ENCODE data around the gene ADD1.

The ADD1 gene

DNA sequence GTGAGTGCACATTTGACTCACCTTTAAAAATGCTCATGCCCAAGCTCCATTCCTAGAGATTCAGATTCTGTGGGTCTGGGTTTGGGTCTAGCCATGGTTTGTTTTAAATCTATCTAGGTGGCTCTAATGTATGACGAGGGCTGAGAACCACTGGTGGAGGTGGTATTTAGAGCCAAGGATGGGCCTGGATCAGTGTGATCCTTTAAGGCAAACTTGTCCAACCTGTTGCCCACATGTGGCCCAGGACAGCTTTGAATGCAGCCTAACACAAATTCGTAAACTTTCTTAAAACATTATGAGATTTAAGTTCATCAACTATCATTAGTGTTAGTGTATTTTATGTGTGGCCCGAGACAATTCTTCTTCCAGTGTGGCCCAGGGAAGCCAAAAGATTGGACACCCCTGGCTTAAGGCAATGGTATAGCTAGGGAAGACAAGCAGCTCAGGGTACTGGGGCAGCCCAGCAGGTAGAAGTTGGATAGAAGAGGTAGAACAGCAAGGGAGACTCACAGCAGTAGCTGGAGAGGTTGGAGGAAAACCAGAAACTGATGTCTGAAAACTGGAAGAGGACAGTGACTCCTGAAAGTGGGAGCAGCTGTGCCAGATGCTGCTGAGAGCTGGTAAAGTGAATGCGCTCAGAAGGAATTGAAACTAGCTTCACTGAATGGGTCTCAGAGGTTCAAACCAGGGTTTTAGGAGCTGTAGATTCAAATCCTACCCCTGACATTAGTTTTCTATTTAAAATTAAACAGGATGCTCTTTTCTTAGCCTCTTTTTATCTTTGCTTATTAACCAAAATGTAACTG lies 18.2 kb downstream of the ADD1 start:
- no peak for FAIRE-seq

DNA sequence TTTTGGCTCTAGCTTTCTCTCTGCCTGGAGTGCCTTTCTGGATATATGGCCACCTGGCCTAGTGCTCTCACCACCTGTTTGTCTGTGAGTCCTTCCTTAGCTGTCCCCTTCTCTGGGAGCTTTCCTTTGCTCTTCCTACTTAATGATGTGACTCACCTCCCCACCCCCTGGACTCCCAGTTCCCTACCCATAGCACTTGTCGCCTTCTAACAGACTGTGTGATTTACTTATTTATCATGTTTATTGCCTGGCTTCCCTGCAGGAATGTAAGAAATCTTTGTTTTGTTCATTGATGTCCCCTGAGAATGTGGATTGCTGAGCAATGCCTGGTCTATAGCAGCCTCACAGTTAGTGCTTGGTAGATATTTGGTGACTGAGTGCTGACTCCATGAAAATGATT lies 18.9 kb downstream of the ADD1 start:
- no peak for FAIRE-seq

DNA sequence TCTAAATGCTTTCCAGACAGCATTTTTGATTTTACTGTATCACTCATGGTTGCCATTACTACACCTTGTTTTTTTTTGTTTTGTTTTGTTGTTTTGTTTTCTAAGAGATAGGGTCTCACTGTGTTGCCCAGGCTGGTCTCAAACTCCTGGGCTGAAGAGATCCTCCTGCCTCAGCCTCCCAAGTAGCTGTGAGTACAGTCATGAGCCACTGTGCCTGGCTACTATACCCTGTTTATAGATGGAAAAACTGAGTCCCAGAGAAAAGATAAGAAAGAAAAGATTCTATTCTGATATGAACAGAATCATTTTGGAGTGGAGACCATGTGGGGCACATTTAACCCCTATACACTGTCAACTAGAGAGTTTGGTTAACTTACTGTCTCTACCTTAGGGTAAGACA lies 20.0 kb downstream of the ADD1 start:
- FAIRE-seq = no peak

DNA sequence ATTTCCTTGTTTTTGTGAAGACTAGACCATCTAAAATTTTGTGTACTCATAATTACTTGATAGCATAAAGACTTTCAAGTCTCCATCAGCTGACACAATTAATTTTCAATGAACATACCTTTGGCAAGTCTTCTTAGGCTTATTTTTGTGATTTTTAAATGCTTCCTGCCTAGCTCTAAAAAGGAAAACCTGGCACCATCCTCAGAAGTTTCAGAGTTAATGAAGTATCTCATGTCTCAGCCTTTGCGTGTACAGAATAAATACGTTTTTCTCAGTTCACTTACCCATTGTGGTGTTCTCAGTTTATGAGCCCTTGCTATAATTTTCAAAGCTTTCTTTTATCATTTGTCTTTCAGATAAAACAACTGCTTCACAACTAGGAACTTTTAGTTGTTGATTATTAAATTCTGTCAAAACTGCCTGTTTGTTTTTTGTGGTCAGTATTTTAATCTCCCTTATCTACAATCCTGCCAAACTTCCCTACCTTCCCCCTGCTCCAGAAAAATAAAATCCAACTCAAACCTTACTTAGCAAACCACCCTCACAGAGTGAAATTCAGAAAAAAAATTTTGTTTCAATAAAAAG lies 21.6 kb downstream of the ADD1 start:
- FAIRE-seq = no peak

DNA sequence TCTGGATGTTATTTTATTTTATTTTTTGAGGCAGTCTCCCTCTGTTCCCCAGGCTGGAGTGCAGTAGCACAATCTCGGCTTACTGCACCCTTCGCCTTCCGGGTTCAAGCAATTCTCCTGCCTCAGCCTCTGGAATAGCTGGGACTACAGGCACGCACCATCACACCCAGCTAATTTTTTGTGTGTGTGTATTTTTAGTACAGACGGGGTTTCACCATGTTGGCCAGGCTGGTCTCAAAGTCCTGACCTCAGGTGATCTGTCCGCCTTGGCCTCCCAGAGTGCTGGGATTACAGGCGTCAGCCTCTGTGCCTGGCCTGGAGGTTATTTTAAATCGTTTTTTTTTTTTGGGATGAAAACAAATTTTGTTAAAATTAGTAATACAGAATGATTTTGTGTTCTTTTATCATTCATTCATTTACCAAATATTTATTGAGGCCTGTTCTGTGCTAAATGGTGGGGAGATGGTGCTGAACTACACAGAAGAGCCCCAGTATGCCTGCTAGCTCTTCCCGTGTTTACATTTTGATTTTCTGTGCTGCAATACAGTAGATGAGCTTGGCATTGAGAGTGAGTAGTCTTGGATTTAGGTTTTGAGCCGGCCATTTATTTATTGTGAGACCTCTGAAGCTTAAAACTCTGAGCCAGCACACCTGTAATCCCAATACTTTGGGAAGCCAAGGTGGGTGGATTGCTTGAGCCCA lies 22.7 kb downstream of the ADD1 start:
- no peak for FAIRE-seq

DNA sequence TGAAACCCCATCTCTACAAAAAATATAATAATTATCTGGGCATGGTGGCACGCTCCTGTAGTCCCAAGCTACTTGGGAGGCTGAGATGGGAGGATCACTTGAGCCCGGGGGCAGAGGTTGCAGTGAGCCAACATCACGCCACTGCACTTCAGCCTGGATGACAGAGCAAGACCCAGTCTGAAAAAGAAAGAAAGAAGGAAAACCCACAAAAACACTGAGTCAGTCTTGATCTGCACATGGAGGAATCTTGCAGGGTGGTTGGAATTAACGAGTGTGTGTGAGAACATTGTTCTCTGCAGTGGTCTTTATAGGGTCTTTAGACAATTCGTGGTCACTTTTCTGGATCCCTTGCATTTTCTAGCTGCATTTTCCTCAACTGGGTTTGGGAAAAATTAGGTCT lies 23.2 kb downstream of the ADD1 start:
- FAIRE-seq = no peak

DNA sequence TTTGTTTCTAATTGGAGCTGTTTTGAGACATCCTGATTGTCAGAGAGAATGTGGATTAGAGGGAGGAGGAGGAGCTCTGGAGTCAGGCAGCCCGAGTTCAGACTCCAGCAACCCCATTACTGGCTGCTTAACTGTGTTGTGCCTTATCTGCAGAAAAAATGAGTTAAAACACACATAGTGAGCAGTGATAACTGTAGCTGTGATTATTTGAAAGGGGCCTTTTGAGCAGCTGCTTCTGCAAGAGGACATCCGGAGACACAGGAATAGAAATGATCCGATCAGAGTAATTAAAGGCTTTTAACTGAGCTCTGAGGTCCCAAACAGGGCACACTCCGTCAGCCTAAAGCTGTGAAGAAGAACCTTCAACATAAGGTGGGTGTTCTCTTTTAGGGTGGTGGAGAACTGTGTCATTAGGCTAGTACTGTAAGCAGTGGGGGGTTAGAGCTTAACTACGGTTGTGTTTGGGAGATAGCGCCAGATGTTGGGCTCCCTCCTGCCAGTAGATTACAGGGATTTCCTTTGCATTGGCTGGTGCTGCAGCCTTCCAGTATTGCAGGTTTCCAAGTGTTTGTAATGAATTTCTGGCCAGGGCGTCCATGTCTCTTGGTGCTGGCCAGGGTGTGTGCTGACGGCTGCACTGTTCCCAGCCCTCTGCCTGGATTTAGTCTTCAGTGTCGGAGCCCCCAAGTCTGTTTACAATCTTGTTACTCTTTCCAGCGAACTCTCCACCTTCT lies 24.3 kb downstream of the ADD1 start:
- no peak for FAIRE-seq

DNA sequence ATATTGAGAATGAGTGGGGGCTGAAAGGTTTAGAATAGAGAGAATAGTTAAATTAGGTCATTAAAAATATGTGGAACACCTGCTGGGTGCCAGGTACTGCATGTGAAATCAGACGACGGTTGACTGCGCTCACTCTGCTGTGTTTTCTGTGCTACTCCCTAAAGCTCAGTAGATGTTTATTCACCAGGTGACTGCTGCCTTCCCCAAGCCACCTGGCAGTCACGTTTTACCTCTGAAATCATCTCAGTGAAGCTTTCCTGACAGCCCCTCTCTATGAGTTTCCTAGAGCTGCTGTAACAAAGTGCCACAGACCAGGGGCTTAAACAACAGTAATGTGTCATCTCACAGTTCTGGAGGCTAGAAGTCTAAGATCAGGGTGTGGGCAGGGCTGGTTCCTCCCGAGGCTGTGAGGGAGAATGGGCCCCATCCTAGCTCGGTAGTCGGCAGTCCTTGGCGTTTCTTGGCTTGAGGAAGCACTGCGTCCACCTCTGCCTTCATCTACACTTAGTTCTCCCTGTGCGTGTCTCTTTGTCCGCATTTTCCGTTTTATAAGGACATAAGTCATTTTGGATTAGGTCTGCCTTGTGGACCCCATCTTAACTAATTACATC lies 25.3 kb downstream of the ADD1 start:
- FAIRE-seq = no peak

DNA sequence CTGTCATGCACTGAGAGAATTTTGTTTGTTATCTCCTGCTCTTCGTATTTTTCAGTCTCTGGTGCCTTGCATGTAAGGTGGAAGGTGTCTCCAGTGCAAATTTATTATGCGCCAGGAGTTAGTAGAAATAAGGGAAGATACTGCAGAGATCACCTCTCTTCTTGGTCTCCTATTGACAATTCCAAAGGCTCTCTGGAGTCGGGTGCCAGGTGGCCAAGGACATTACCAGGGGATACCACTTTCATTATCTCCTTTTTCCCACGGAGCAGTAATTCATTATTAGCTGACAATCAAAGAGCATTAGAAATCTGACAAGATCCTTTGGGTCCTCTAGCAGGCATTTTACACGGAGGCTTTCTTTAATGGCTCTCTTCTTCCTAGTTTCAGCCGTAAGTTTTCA lies 26.0 kb downstream of the ADD1 start:
- FAIRE-seq = no peak

DNA sequence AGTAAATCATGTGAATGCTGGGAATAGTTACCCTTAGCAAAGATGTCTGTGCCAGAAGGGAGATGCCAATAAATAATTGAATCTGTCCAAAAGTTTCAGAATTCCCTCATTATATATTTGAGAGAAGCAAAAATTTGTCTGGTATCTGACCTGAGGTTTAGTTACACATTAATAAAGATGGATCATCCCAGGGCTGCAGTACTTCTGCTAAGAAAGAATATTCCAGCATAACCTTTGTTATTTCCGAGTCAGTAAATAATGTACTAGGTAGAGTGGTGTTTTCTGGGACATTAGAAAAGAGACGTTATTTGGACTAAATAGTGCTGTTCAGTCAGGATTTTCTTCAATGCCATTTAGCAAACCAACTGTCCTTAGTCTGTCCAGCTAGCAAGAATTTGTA lies 26.4 kb downstream of the ADD1 start:
- FAIRE-seq = no peak

DNA sequence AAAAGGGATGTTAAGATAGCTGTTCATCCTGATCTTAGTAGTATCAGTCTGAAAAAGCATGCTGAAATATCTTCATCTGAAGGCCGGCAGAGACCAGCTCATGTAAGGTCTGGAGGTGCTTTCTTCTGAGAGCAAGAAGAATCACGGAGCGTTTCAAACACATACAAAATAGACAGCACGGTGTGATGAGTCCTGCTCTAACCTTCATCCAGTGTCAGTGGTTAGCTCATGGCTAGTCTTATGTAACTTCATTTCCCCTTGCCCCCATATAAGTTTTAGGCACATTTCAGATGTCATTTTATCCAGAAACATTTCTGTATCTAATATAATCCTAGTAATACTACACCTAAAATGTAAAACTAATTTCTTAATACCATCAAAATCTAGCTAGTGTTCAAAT lies 27.8 kb downstream of the ADD1 start:
- FAIRE-seq = no peak

DNA sequence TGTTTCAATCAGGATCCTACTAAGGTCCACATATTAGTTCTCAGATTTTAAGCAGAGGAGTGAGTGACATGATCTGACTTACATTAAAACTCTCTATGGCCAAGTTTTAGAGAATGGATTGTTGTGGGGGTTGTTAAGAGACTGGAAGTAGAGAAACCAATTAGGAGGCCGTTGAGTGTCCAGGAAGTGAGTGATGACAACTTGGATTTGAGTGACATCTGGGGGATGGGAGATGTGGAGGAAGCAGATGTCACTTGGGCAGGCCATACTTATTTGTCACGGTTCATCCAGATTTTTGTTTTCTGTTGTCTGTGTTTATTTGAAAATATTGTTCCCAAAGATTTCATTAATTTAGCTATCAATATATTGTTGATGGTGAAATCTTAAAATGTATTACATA lies 28.3 kb downstream of the ADD1 start:
- no peak for FAIRE-seq

DNA sequence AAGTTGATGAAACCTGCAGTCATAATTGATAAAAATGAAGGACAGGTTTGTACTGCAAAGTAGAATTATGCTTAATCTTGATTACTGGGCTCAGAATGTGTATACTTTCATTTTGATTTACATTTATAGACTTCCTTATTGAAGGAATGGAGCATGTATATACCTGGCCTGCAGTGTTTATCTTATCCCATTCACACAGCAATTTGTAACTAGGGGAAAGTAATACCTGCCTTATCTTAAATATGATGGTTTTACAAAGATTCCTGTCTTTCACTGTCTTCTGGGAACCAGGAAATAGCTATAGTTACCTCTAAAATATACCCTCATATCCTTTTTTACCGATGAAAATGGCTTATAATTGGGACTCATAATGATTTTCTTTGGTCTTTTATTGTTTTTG lies 29.7 kb downstream of the ADD1 start:
- FAIRE-seq = no peak

DNA sequence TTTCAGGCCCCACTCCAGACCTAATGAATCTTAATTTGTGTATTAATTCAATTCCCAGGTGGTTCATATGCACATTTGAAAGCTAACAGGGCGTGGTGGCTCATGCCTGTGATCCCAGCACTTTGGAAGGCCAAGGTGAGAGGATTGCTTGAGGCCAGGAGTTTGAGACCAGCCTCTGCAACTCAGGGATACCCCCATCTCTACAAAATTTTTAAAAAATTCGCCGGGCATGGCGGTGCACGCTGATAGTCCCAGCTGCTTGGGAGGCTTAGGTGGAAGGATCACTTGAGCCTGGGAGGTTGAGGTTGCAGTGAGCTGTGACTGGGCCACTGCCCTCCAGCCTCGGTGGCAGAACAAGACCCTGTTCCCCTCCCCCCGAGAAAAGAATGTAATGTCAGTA lies 31.2 kb downstream of the ADD1 start:
- FAIRE-seq = no peak

DNA sequence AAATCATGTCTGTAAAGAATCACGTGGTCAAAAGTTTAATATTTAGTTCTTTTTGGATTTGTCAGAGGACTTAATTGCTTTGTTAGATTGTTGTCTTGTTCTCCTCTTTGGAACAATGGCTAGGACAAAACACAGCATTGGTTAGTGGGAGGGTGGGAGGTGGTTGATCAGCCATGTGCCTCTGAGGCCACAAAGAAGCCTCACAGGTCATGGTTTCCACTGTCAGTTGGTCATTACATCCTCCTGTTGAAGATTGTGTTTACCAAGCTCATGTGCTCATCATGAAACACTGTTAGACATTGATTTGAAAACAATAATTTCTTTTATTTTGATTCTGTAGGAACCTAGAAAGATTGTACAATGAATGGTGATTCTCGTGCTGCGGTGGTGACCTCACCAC lies 31.9 kb downstream of the ADD1 start:
- no peak for FAIRE-seq

DNA sequence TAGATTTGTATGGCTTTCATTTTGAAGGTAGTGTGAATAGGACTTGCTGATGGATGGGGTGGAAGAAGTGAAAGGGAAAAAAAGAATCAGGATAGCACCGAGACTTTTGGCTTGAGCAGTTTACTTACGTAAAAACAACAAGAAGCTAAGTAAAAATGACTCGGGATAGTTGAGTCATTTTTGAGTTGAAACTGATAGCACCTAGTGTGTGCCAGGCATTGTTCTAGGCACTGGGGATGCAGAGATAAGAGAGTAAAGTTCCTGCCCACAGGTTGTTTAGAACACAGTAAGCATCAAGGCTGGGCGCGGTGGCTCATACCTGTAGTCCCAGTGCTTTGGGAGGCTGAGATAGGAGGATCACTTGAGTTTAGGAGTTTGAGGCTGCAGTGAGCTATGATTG lies 34.7 kb downstream of the ADD1 start:
- FAIRE-seq = no peak

DNA sequence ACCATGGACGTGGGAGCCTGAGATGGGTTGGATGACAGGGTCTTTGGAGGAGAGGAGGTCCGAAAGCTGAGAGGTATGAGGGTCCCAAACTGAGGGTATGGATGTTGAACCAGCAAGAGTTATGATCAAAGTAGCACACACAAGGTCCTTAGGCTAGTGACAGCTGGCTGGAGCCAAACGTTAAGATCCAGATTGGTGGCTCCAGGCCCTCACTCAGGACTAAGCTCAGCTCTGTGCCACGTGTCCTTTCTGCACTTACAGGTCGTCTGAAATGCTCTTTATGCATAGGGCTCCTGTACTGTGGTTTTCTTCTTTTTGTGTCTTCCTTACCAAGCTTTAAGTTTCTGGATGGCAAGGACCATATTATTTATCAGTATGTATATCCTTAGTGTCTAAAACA lies 35.4 kb downstream of the ADD1 start:
- no peak for FAIRE-seq

DNA sequence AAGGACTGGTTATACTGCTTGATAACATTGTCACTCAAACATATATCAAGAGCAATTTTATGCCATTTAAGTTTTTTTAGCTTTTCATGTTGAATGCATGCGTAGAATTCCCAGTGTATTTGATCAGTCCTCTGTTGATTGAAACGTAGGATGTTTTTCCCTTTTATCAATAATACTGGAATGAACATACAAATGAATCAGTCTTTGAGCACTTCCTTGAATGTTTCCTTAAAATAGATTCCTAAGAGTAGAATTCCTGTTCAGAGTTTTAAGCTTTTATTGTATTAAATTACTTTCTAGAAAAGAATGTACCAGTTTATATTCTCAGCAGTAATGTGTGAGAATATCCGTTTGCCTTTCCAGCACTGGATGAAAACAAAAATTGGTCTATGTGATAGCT lies 37.8 kb downstream of the ADD1 start:
- FAIRE-seq = no peak

DNA sequence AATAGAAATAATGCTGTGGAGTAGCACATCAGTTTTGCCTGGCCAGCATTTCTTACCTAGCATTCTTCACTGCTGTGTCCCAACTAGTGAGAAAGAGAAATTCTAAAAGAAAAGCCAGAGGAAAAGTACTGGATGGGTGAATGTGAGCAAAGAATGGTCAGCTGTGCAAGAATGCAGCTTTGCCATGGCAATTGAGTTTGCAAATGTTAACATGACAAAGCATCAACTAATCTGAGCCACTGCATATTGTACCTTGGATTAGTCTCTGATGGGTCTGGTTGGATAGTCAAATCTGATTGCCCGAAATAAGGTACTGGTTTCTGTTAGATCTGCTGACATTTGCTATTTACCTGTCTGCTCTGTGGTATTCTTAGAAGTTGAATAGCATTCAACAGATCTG lies 38.7 kb downstream of the ADD1 start:
- no peak for FAIRE-seq

DNA sequence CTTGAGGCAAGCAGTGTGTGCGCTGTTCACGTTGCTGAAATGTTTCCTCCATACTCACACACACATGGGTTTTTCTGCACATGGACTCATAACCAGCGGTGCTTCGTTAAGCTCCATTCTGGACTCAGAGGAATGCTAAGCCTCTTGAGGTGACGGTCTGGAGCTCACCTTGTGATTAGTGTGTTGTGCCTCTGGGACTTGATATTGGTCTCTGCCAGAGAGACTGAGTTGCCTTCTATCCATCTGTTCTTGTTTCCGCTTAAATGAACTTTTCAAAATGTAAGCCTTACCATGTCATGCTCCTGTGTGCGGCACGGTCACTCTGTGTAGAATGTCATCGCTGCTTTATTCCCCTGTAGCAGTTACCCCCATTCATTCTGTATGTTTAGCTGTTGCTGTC lies 42.5 kb downstream of the ADD1 start:
- no peak for FAIRE-seq

DNA sequence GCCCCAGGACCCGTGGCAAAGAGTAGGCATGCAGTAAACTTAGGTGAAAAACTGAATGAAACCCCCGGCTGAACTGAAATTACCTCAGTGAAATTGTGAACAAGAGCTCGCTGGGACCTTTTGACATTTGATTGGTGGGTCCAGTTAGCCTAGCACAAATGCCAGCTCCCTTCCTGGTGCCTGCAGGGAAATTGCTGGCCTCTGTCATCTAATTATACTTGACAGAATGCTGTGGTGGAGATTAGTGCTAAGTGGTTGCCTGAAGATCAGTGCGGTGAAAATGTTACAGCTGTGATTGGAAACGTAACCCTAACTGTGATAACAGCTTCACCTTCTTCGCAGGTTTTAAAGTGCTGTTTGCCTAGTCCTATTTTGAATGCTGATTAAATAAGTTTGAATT lies 43.0 kb downstream of the ADD1 start:
- no peak for FAIRE-seq

DNA sequence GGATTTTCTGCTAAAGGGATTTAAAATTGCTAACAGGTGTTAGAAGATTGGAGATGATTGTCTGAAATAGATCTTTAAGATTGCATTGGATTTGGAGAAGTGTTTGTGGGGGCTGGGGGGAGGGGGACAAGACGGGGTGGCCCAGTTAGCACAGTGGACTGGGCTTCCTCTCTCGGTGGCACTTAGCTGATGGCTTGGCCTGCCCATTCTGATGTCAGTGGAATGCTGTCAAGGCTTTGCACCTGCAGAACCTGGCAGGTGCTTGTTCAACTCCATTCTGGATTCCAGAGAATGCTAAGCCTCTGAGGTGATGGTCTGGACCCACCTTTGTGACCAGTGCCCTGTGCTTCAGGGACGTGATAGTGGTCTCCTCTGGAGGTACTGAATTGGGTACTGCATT lies 43.7 kb downstream of the ADD1 start:
- FAIRE-seq = no peak

DNA sequence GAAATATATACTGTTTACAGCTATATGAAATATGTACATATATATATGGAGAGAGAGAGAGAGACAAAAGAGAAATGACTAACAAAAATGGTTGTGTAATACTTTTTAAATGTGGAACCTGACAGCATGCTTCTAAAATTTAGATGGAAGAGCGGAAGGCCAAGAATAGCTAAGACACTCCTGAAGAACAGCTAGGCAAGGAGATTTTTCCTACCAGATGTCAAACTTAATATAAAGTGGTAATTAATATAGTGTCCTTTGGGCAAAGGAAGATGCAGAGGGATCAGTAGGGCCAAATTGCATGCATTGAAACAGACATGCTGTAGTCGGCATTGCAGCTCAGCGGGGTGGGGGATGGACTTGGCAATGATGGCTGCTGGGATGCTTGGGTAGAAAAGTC lies 45.2 kb downstream of the ADD1 start:
- no peak for FAIRE-seq

Measured in TTC549 (cell line).